GM10248 (cell line): ENCODE measurements around the gene WEE2.

Experiments used
- CTCF ChIA-PET: fragments of 300-600 bp; sonication (Branson Sonifier 250); formaldehyde crosslinking; extraction: SDS; loops from one replicate; lab custom pipeline; 2021; ENCODE audit warnings: antibody characterized with exemption; lab: Yijun Ruan, JAX
- POLR2A ChIA-PET: fragments of 350-650 bp; sonication (Branson Sonifier 250); formaldehyde crosslinking; extraction: SDS; loops from one replicate; lab custom pipeline; 2020; ENCODE audit warnings: antibody characterized with exemption; lab: Yijun Ruan, JAX
- DNase-seq: peaks from one replicate; pipeline ENCODE4 v3.0.0; 2012; ENCODE audit errors: extremely low spot score
- CTCF ChIP-seq: IDR thresholded peaks from 2 replicates; pipeline ENCODE4 v1.5.1; 2012; ENCODE audit warnings: mild to moderate bottlenecking, low read depth; ENCODE audit errors: extremely low read depth, missing control alignments, control extremely low read depth

Gene WEE2

GRCh38 chr7:141666071-141666470 is 42.1 kb upstream of the WEE2 start:
- POLR2A ChIA-PET: no interaction called here
- TF ChIP-seq CTCF: no peak
- CTCF ChIA-PET: interaction anchor here (1.1 to 2.6 kb wide), 5 partner anchors 8 to 120 kb away, joined by 3 to 8 read pairs (median 4); no protein-coding TSS in a partner anchor
- DNase-seq: no peak

- TF ChIP-seq CTCF: no peak
- POLR2A ChIA-PET: no interaction called here
- no peak for DNase-seq
- CTCF ChIA-PET: interaction anchor here (1.1 to 3.8 kb wide), 3 partner anchors 10 to 22 kb away, joined by 3 to 23 read pairs (median 8); no protein-coding TSS in a partner anchor
These were observed 39.3 kb upstream of the WEE2 start for GRCh38 chr7:141668853-141669252.

- ChIA-PET POLR2A (no interaction called here), CTCF (interaction anchor here (1.0 kb wide), 1 partner anchor 9 kb away, joined by 4 read pairs; no protein-coding TSS in a partner anchor)
- no peak for DNase-seq
- TF ChIP-seq CTCF: no peak
These were observed 36.3 kb upstream of the WEE2 start for GRCh38 chr7:141671705-141672496.

GRCh38 chr7:141673346-141673745 is 34.8 kb upstream of the WEE2 start:
- POLR2A ChIA-PET: no interaction called here
- CTCF ChIA-PET: no interaction called here
- no peak for TF ChIP-seq CTCF
- no peak for DNase-seq

- no peak for DNase-seq
- no peak for TF ChIP-seq CTCF
- ChIA-PET POLR2A (no interaction called here), CTCF (interaction anchor here (1.0 to 1.2 kb wide), 3 partner anchors 8 to 34 kb away, joined by 3 to 4 read pairs (median 3); partner anchors contain the start of gene WEE2)
These were observed 33.9 kb upstream of the WEE2 start for GRCh38 chr7:141674171-141674671.

GRCh38 chr7:141674702-141675101 is 33.5 kb upstream of the WEE2 start:
- DNase-seq: no peak
- peak; percentile 7 for TF ChIP-seq CTCF
- ChIA-PET CTCF (interaction anchor here (1.0 to 1.7 kb wide), 5 partner anchors 8 to 34 kb away, joined by 3 to 10 read pairs (median 4); partner anchors contain the start of gene WEE2), POLR2A (no interaction called here)
